GM19023 (cell line): Measurements from ENCODE around the gene BNIP2.
"Not testable (repeated sequence)": the region's sequence is repeated elsewhere in the genome, so short reads cannot be mapped to it uniquely, and the experiment has no call there.

Source experiments
- ATAC-seq: cut with Tn5 transposase; IDR thresholded peaks from one replicate; pipeline ENCODE4 v1.9.1; 2021; ENCODE audit warnings: mild to moderate bottlenecking, moderate library complexity; ENCODE audit not compliant: unreplicated experiment

BNIP2 gene

DNA sequence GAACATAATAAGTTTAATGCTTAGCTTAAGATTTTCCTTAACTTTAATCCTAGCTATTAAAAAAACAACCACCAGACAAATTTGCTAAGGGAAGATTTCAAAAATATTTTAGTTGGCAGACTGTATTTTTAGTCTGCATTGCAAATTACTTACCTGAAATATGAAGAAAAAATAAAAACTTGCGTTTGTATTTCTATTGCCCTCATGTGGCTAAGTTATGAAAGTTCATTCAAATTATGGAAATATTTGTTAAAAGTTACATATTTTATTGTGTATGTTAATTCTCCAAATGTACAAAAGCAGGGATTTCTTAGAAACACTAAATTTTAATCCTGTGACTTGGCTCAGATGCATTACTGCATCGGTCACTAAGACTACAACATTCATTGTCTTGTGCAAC is 46.8 kb downstream of the BNIP2 start:
- no peak for ATAC-seq

DNA sequence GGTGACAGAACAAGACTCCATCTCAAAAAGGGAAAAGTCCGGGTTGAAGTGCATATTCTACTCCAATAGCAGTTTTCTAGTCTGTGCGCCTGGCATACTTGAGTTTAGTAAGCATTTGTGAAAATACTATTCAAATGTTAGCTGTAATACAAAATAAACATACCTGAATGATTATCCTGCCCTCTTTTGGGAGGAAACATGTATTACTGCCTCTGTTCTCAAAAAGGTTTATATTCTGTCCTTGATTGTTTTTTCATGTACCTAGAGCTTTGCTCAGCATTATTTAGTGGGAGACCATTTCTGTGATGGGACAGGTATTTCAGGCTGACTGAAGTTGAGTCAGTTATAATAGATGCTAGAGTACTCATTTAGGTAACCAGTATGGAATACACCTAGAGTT is 51.6 kb downstream of the BNIP2 start:
- ATAC-seq, result not testable (repeated sequence)

DNA sequence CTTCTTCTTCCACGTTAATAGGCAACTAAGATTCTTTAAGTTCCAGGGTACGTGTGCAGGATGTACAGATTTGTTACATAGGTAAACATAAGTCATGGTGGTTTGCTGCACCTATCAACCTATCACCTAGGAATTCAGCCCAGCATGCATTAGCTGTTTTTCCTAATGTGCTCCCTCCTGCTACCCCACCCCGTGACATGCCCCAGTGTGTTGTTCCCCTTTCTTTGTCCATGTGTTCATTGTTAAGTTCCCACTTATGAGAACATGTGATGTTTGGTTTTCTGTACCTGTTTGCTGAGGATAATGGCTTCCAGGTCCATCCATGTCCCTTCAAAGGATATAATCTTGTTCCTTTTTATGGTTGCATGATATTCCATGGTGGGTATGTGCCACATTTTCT is 52.9 kb downstream of the BNIP2 start:
- no peak for ATAC-seq

DNA sequence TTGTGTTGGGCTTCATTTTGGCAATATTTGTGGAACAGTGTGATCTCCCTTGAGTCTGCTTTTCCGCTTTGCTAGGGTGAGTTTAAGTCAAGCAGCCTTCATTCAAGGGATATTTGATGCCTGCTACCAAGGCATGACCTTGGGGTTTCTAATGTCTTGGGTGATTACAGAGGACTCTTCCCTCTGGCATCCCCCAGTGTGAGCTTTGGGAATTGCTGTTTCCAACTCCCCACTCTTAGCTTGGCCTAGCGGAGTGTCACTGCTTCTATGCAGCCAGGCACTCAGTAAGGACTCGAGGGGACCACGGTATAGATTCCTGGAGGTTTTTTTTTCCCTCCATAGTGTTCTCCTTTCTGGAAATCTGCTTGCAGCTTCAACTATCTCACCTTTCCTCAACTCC is 56.4 kb downstream of the BNIP2 start:
- no peak for ATAC-seq

DNA sequence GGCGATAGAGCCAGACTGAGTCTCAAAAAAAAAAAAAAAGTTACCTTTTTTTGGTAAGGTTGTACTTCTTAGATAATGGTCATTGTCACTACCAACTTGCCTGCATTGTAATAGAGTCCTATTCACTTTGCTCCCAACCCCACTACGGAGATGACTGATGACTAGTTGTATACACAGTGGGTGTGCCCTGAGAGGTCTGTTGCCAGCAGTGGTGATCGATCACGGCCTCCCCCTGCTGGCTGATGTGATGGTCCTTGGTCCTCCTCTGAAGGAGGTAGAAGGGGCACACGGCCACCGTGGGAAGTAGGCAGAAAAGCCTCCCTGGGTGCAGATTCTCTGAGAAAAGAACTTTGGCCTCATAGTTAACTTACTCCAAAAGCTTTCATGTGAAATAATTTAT is 66.8 kb downstream of the BNIP2 start:
- ATAC-seq, result peak; percentile 84

DNA sequence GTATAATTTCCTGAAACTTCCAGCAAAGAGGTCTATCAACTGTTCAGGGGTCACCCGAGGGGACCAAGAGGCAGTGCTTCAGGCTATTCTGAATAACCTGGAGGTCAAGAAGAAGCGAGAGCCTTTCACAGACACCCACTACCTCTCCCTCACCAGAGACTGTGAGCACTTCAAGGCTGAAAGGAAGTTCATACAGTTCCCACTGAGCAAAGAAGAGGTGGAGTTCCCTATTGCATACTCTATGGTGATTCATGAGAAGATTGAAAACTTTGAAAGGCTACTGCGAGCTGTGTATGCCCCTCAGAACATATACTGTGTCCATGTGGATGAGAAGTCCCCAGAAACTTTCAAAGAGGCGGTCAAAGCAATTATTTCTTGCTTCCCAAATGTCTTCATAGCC is 70.7 kb downstream of the BNIP2 start:
- ATAC-seq, result no peak

DNA sequence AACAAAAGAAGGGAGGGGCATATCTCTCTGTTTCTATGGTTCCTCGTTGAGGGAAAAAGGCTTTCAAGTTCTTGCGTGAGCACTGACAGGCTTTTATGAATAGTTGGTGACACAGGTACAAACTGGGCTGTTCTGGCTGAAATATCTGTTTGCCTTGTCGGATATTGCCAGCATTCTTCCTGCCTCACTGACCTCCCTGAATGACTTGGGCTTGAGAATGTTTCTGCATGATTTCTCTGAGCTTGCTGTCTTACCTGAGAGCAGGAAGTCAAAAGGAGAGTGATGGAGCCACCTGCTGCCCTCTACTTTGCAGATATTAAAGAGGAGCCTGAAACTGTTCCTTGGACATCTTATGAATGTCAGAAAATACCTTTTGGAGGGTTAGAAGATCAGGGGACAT is 72.7 kb downstream of the BNIP2 start:
- no peak for ATAC-seq

DNA sequence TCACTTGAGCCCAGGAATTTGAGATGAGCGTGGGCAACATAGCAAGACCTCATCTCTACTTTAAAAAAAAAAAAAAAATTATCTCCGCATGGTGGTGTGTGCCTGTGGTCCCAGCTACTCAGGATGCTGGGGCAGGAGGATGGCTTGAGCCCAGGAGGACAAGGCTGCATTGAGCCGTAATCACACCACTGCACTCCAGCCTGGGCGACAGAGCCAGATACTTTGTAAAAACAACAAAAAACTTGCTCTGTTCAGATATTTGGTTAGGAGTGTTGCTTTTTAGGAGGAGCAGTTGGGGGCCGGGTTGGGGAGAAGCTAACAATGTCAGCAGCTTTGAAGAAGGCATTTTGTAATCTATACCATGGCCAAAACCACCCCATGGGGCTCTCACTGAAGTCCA is 73.5 kb downstream of the BNIP2 start:
- no peak for ATAC-seq

DNA sequence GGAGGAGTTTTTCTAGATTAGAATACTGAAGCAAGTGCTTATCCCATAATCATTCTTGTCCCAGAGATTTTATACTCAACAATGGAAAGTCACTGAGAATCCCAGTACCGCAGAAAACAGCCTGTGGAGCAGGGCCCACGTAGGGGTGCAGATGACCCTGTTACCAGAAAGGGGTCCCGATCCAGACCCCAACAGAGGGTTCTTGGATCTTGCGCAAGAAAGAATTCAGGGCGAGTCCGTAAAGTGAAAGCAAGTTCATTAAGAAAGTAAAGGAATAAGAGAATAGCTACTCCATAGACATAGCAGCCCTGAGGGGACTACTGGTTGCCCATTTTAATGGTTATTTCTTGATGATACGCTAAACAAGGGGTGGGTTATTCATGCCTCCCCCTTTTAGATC is 75.0 kb downstream of the BNIP2 start:
- ATAC-seq, result no peak

DNA sequence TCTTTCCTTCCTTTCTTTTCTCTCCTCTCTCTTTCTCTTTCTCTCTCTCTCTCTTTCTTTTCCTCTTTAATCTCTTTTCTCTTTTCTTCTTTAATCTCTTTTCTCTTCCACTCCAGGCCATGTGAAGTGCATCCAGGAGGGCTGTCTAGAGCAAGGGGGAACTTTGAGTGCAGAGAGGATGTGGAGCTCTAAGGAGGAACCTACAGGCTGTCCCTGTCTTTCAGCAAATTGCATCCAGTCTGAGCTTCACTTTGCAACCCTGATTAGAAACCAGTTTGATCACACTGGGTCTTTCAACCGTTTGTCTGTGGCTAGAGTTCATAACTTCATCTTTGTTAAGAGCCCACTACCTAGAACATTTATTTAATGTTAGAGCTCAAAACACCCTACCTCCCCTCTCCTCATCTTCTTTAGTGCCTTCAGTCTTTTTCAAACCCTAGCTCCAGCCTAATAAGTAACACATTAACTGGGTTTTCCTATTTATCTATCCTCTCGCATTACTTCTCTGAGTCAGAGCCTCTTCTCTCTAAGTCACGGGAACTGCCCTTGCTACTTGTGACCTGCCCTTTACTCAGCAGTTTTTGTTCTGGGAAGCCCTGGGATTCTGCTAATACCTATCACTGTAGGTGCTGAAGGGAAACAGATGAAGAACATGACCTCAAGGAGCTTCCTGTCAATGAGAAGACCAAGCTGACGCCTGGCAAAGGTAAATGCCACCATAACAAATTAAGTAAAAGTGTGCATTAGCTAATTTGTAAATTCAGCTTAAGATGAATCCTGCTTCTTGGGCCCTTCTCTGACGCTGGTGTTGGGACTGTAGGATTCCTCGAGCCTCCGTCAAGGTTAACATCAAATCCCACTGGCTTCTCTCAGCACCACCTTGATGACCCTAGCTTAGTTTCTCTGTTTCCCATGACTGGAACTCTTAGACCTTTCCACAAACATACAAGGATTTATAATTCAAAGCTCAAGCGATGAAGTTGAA is 77.6 kb downstream of the BNIP2 start, which contains the start of gene GCNT3:
TSS of gene GCNT3 (plus strand) at position 508 of the 985 bp plus-strand sequence. CDS start 6,456 bp downstream, outside the sequence.
- ATAC-seq, result no peak

DNA sequence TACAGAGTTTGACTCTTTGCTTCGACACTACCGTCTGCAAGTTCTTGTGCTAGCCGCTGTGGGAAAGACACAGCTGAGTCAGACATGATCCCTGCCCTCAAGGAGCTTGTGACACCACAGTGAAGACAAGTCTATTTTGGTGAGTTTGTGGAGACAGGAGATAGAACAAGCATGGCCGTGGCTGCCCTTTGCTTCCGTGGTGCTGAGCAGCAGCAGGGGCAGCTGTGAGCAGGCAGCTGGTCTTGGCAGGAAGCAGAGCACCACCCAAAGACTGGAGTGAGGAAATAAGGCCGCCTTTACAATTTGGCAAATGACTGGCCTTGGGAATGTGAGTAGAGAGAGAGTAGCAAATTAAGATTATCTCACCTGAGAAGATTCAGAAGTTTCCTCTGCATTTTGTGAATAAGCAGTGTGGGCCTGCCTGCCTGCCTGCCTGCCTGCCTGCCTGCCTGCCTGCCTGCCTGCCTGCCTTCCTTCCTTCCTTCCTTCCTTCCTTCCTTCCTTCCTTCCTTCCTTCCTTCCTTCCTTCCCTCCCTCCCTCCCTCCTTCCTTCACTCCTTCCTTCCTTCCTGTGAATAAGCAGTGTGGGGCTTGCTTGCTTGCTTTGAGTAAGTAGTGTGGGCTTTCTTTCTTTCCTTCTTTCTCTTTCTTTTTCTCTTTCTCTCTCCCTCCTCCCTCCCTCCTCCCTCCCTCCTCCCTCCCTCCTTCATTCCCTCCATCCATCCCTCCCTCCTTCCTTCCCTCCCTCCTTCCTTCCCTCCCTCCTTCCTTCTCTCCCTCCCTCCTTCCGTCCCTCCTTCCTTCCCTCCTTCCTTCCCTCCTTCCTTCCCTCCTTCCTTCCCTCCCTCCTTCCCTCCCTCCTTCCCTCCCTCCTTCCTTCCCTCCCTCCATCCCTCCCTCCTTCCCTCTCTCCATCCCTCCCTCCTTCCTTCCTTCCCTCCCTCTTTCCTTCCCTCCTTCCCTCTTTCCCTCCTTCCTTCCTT is 79.1 kb downstream of the BNIP2 start:
- no peak for ATAC-seq
